WTC11 (cell line): Measurements from ENCODE around the gene NKD1.

Source experiments
- CBFB ChIP-seq: sonication (generic); formaldehyde crosslinking; IDR thresholded peaks from 2 replicates; pipeline ENCODE4 v1.8.1; 2022; ENCODE audit warnings: mild to moderate bottlenecking, low read depth, missing genetic modification reagents
- MAX ChIP-seq: sonication (generic); formaldehyde crosslinking; IDR thresholded peaks from 2 replicates; pipeline ENCODE4 v1.8.0; 2022; ENCODE audit warnings: mild to moderate bottlenecking, missing genetic modification reagents
- PRRX2 ChIP-seq: fragments of 250-450 bp; sonication (Bioruptor Pico); IDR thresholded peaks from 2 replicates; pipeline ENCODE4 v1.8.0; 2021; ENCODE audit warnings: mild to moderate bottlenecking
- TEAD1 ChIP-seq: sonication (generic); formaldehyde crosslinking; IDR thresholded peaks from 2 replicates; pipeline ENCODE4 v1.8.0; 2022; ENCODE audit warnings: mild to moderate bottlenecking, missing genetic modification reagents

- TF ChIP-seq MAX (CRISPR knock-in tag) (no peak), PRRX2 (CRISPR knock-in tag) (no peak), CBFB (CRISPR knock-in tag) (no peak), TEAD1 (CRISPR knock-in tag) (no peak)
Observed at GRCh38 chr16:50573279-50573678, 25.1 kb downstream of the NKD1 start.
